A673 (cell line): Measurements from ENCODE around the gene RGS16.

Experiments
- EZH2 ChIP-seq: fragments of 200-600 bp; sonication (generic); IDR thresholded peaks from 2 replicates; pipeline ENCODE4 v1.6.1; 2017; ENCODE audit warnings: borderline replicate concordance, low read depth, mild to moderate bottlenecking, mixed read lengths, antibody characterized with exemption, low read length; ENCODE audit not compliant: poor library complexity, severe bottlenecking
- TF ChIP-seq, protein P1 (sequence below): fragments of 300-800, 200-600 bp; sonication (generic); conservative IDR thresholded peaks from 2 replicates; pipeline ENCODE4 v1.5.1; 2017; ENCODE audit warnings: low read depth, mild to moderate bottlenecking, antibody characterized with exemption, low read length, moderate library complexity, mixed read lengths

DNA sequence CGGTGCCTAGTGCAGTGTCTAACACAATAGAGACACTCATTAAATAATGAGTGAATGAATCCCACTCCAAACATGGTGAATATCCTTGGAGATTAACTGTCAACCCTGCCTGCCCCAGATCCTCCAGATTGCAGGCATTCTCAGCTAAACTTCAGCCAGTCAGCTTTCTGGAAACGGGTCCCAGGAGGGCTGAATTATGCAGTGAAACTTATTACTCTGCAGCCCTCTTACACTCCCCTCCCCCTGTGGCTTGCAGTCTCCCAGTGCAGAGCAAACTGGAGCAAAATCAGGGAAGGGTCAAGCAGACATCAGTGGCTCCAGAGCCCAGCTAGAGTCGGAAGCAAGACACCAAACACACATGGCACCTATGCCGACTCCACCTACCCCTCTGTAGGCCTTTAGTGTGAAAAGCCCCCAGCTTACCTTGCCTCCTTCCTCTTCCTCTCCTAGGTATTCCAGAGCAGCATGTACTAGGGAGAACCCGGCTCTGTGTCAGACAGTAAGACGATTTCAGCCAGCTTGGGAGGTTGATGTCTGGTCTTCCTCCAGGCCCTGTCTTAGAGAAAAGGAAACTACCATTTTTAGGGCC, 6.5 kb upstream of the RGS16 start:
- no peak for TF ChIP-seq EZH2
- TF ChIP-seq, protein P1, sequence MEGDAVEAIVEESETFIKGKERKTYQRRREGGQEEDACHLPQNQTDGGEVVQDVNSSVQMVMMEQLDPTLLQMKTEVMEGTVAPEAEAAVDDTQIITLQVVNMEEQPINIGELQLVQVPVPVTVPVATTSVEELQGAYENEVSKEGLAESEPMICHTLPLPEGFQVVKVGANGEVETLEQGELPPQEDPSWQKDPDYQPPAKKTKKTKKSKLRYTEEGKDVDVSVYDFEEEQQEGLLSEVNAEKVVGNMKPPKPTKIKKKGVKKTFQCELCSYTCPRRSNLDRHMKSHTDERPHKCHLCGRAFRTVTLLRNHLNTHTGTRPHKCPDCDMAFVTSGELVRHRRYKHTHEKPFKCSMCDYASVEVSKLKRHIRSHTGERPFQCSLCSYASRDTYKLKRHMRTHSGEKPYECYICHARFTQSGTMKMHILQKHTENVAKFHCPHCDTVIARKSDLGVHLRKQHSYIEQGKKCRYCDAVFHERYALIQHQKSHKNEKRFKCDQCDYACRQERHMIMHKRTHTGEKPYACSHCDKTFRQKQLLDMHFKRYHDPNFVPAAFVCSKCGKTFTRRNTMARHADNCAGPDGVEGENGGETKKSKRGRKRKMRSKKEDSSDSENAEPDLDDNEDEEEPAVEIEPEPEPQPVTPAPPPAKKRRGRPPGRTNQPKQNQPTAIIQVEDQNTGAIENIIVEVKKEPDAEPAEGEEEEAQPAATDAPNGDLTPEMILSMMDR = no peak
